IMR-90 (cell line): ENCODE data around the gene ARL14EPL. TPM values are rescaled to one million over a fixed set of nuclear protein-coding genes. Genes with fewer than 3 reads are reported as not detected.

Experiments
- ATAC-seq: fragments of 200-7000 bp; cut with Tn5 transposase; 2 replicates; pipeline ENCODE4 v1.9.1; 2020; ENCODE audit warnings: low read depth, mild to moderate bottlenecking, moderate library complexity
- BruUV-seq: library from RNA; stranded (reverse); fragments of 400-500 nt; replicated peaks from 2 replicates; lab custom pipeline; 2021; lab: Mats Ljungman, UMichigan
- CTCF ChIA-PET: fragments of 300-600 bp; formaldehyde crosslinking; extraction: SDS; loops from one replicate; lab custom pipeline; 2021; ENCODE audit warnings: antibody characterized with exemption; lab: Yijun Ruan, JAX
- POLR2A ChIA-PET: fragments of 300-600 bp; sonication (Branson Sonifier 250); formaldehyde crosslinking; loops from one replicate; lab custom pipeline; 2022; ENCODE audit warnings: antibody characterized with exemption; ENCODE audit not compliant: unreplicated experiment; lab: Charles Lee
- DNase-seq: peaks from one replicate; pipeline ENCODE4 v3.0.0; 2013
- H2AFZ ChIP-seq: replicated peaks from 2 replicates; pipeline ENCODE3; 2013; ENCODE audit warnings: low read length, mild to moderate bottlenecking; ENCODE audit not compliant: poor library complexity
- H2AK5ac ChIP-seq: 2 replicates; pipeline ENCODE4 v1.6.1; 2013; ENCODE audit warnings: low read depth, low read length, inconsistent platforms
- H2AK9ac ChIP-seq: replicated peaks from 2 replicates; pipeline ENCODE3; 2013; ENCODE audit warnings: mild to moderate bottlenecking, low read depth, low read length, moderate library complexity; ENCODE audit not compliant: poor library complexity
- H2BK120ac ChIP-seq: 2 replicates; pipeline ENCODE4 v1.6.1; 2013; ENCODE audit warnings: low read depth, low read length, inconsistent platforms
- H2BK15ac ChIP-seq: 3 replicates; pipeline ENCODE4 v1.6.1; 2013; ENCODE audit warnings: low read depth, low read length, inconsistent platforms
- H2BK20ac ChIP-seq: 2 replicates; pipeline ENCODE4 v1.6.1; 2013; ENCODE audit warnings: low read depth, mild to moderate bottlenecking, inconsistent platforms, low read length, moderate library complexity
- H2BK5ac ChIP-seq: 2 replicates; pipeline ENCODE4 v1.6.1; 2013; ENCODE audit warnings: mild to moderate bottlenecking, low read depth, low read length, inconsistent platforms; ENCODE audit not compliant: poor library complexity, severe bottlenecking
- H3K14ac ChIP-seq: replicated peaks from 2 replicates; pipeline ENCODE4 v1.6.1; 2013; ENCODE audit warnings: low read depth, low read length, inconsistent platforms
- H3K18ac ChIP-seq: 2 replicates; pipeline ENCODE4 v1.6.1; 2013; ENCODE audit warnings: low read depth, low read length, control low read depth
- H3K23ac ChIP-seq: 2 replicates; pipeline ENCODE4 v1.6.1; 2013; ENCODE audit warnings: low read depth, low read length, inconsistent platforms
- H3K27ac ChIP-seq: 2 replicates; pipeline ENCODE4 v1.5.1; 2013; ENCODE audit warnings: mild to moderate bottlenecking, control low read depth, low read length; ENCODE audit not compliant: insufficient read depth
- H3K27me3 ChIP-seq: 2 replicates; pipeline ENCODE4 v1.6.1; 2013; ENCODE audit warnings: low read length; ENCODE audit not compliant: control insufficient read depth, insufficient read depth
- H3K36me3 ChIP-seq: 2 replicates; pipeline ENCODE4 v1.6.1; 2013; ENCODE audit warnings: low read length, mixed read lengths; ENCODE audit not compliant: control insufficient read depth, insufficient read depth
- H3K4ac ChIP-seq: 2 replicates; pipeline ENCODE4 v1.6.1; 2013; ENCODE audit warnings: low read depth, low read length, inconsistent platforms
- H3K4me1 ChIP-seq: 2 replicates; pipeline ENCODE4 v1.6.1; 2013; ENCODE audit warnings: low read length, mixed read lengths; ENCODE audit not compliant: control insufficient read depth, insufficient read depth
- H3K4me2 ChIP-seq: 2 replicates; pipeline ENCODE4 v1.6.1; 2013; ENCODE audit warnings: low read depth, mild to moderate bottlenecking, control low read depth, low read length, moderate library complexity
- H3K4me3 ChIP-seq: 2 replicates; pipeline ENCODE4 v1.5.1; 2013; ENCODE audit warnings: low read depth, mild to moderate bottlenecking, control low read depth, low read length, moderate library complexity; ENCODE audit not compliant: insufficient read depth
- H3K56ac ChIP-seq: 2 replicates; pipeline ENCODE4 v1.6.1; 2013; ENCODE audit warnings: low read length, inconsistent platforms; ENCODE audit not compliant: insufficient read depth; ENCODE audit errors: extremely low read depth
- H3K79me1 ChIP-seq, 2 experiments: 2 replicates each; pipeline ENCODE4 v1.6.1; 2013; ENCODE audit warnings: low read length in 2 of 2, inconsistent platforms in 1 of 2, low read depth in 1 of 2
- H3K9ac ChIP-seq: 2 replicates; pipeline ENCODE4 v1.6.1; 2013; ENCODE audit warnings: low read depth, low read length, control low read depth
- H3K9me1 ChIP-seq: 2 replicates; pipeline ENCODE4 v1.6.1; 2013; ENCODE audit warnings: low read length, inconsistent platforms; ENCODE audit not compliant: insufficient read depth
- H3K9me3 ChIP-seq: 2 replicates; pipeline ENCODE4 v1.6.1; 2013; ENCODE audit warnings: low read length; ENCODE audit not compliant: control insufficient read depth, insufficient read depth
- H4K20me1 ChIP-seq: 2 replicates; pipeline ENCODE4 v1.6.1; 2013; ENCODE audit warnings: low read length, inconsistent platforms; ENCODE audit not compliant: insufficient read depth
- H4K5ac ChIP-seq: 2 replicates; pipeline ENCODE4 v1.6.1; 2013; ENCODE audit warnings: mild to moderate bottlenecking, low read depth, low read length, control low read depth
- H4K8ac ChIP-seq, 2 experiments: 2 replicates each; pipeline ENCODE4 v1.6.1; 2013; ENCODE audit warnings: low read depth in 2 of 2, low read length in 2 of 2, control low read depth in 1 of 2, inconsistent platforms in 1 of 2
- H4K91ac ChIP-seq: 2 replicates; pipeline ENCODE4 v1.6.1; 2013; ENCODE audit warnings: low read depth, low read length, inconsistent platforms; ENCODE audit not compliant: insufficient read depth
- CHD1 ChIP-seq: IDR thresholded peaks from 2 replicates; pipeline ENCODE4 v1.6.1; 2012; ENCODE audit warnings: low read depth, low read length, improper control_type of control experiment
- CTCF ChIP-seq: conservative IDR thresholded peaks from 2 replicates; pipeline ENCODE4 v1.5.1; 2012; ENCODE audit warnings: mild to moderate bottlenecking, low read depth, low read length, improper control_type of control experiment
- POLR2A ChIP-seq: IDR thresholded peaks from 2 replicates; pipeline ENCODE4 v1.6.1; 2012; ENCODE audit warnings: mild to moderate bottlenecking, low read depth, low read length
- RFX5 ChIP-seq: IDR thresholded peaks from 2 replicates; pipeline ENCODE4 v1.8.0; 2012; ENCODE audit warnings: low read depth, mild to moderate bottlenecking, low read length, moderate library complexity
- WGBS, 2 experiments: methylation state at CpG; one replicate each; pipeline versions ENCODE4 v1.1.5 to v1.1.7; 2013; ENCODE audit warnings: missing lambda C conversion rate in 2 of 2; ENCODE audit not compliant: insufficient read length in 1 of 2; ENCODE audit errors: extremely low coverage in 2 of 2; 5-methylcytosine and 5-hydroxymethylcytosine counted together
- dilution Hi-C: fragments of 300-500 bp; cut with HindIII; formaldehyde crosslinking; loops from one replicate; pipeline ENCODE4 v1.14.3; 2018; ENCODE audit warnings: low sequenced_read_pairs; ENCODE audit not compliant: unreplicated experiment
- in situ Hi-C: fragments of 300-500 bp; cut with MboI; formaldehyde crosslinking; loops from 3 replicates; pipeline ENCODE4 v1.14.3; 2019; ENCODE audit warnings: low sequenced_read_pairs, inconsistent platforms, mixed read lengths
- intact Hi-C: fragments of 100-400 bp; cut with micrococcal nuclease; formaldehyde crosslinking; loops from 2 replicates; pipeline ENCODE4 v1.10.0; 2022
- polyA plus RNA-seq, 3 experiments: library from polyadenylated mRNA; depleted of rRNA; stranded (reverse); fragments of >200 nt; gene quantifications; 2 replicates each; pipeline ENCODE4 v1.2.3, GENCODE V29; 2012; ENCODE audit warnings: low replicate concordance in 1 of 3
- total RNA-seq: library from RNA; depleted of rRNA; stranded (reverse); fragments of >200 nt; gene quantifications from 2 replicates; pipeline ENCODE4 v1.2.3, GENCODE V29; 2012
- TF ChIP-seq, protein P1 (sequence below): fragments of 150-350 bp; IDR thresholded peaks from 2 replicates; pipeline ENCODE4 v1.6.1; 2016; ENCODE audit warnings: low read depth, mild to moderate bottlenecking, low read length, moderate library complexity, borderline replicate concordance

ARL14EPL gene
- total and polyA plus RNA-seq, 2 of the 4 experiments (the other 2 are of a cell fraction) = not detected

DNA sequence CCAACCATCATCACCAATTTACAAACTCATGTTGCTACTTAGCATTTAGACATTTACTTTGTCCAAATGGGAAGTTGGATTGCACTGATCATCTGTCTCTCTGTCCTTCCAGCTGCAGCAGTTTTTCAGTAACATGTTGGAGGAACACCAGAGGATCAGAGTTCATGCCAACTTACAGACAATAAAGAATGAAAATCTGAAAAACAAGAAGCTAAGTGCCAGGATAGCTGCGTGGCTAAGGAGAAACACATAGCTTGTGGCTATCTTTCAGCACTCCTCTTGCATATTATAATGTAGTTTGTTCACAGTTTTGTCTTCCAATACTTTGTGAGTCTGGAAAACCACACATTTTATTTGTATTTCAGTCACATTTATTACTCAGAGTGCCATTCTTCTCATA is 6.4 kb upstream of the ARL14EPL start:
- no TSS peak for BruUV-seq
- in situ Hi-C loops = no loop called here
- no peak for TF ChIP-seq POLR2A
- no peak for TF ChIP-seq CHD1
- TF ChIP-seq RFX5 = no peak
- no peak for TF ChIP-seq CTCF
- TF ChIP-seq, protein P1, sequence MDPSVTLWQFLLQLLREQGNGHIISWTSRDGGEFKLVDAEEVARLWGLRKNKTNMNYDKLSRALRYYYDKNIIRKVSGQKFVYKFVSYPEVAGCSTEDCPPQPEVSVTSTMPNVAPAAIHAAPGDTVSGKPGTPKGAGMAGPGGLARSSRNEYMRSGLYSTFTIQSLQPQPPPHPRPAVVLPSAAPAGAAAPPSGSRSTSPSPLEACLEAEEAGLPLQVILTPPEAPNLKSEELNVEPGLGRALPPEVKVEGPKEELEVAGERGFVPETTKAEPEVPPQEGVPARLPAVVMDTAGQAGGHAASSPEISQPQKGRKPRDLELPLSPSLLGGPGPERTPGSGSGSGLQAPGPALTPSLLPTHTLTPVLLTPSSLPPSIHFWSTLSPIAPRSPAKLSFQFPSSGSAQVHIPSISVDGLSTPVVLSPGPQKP = no peak
- Histone ChIP-seq H3K36me3 (no peaks in the 10 kb centered on the region), H3K4me2 (no peak overlapping the region), H3K4me1 (no peaks in the 10 kb centered on the region), H4K91ac (no peak overlapping the region), H2AK9ac (no peak overlapping the region), H3K4me3 (no peak overlapping the region), H3K27ac (no peak overlapping the region), H3K14ac (no peak overlapping the region), H3K9me1 (no peaks in the 10 kb centered on the region), H3K56ac (no peak overlapping the region), H2AFZ (no peak overlapping the region), H4K20me1 (no peaks in the 10 kb centered on the region), H3K23ac (no peak overlapping the region), H3K79me1 (no peaks in the 10 kb centered on the region), H2BK120ac (no peak overlapping the region), H4K5ac (no peak overlapping the region), H2AK5ac (no peak overlapping the region), H3K4ac (no peak overlapping the region), H3K9ac (no peak overlapping the region), H2BK20ac (no peak overlapping the region), H2BK15ac (no peak overlapping the region), H3K18ac (no peak overlapping the region), H2BK5ac (no peak overlapping the region), H4K8ac (no peak overlapping the region), H3K27me3 (no peaks in the 10 kb centered on the region), H3K9me3 (no peaks in the 10 kb centered on the region)
- ChIA-PET POLR2A (no interaction called here), CTCF (no interaction called here)
- intact Hi-C loops = no loop called here
- dilution Hi-C loops = no loop called here
- DNase-seq = no peak
- no peak for ATAC-seq
- WGBS, 2 experiments = no CpG with 5 or more reads among the region's 1 CpG
